Neuronal stem cell (in vitro differentiated cells): ENCODE measurements around the gene HOXB9.

Source experiments
- DNase-seq: peaks from one replicate; pipeline ENCODE4 v3.0.0-alpha.2; 2013; ENCODE audit warnings: low spot score
- H2AFZ ChIP-seq: one replicate; pipeline ENCODE4 v1.6.1; 2013; ENCODE audit warnings: mild to moderate bottlenecking, low read length, inconsistent platforms
- H2AK5ac ChIP-seq: 2 replicates; pipeline ENCODE4 v1.6.1; 2013; ENCODE audit warnings: low read depth, mild to moderate bottlenecking, inconsistent platforms, low read length, moderate library complexity, mixed read lengths
- H2BK120ac ChIP-seq: 2 replicates; pipeline ENCODE4 v1.6.1; 2013; ENCODE audit warnings: low read depth, mild to moderate bottlenecking, inconsistent platforms, low read length, moderate library complexity, mixed read lengths
- H2BK12ac ChIP-seq: one replicate; pipeline ENCODE4 v1.6.1; 2013; ENCODE audit warnings: low read length, inconsistent platforms
- H2BK15ac ChIP-seq: 2 replicates; pipeline ENCODE4 v1.6.1; 2013; ENCODE audit warnings: mild to moderate bottlenecking, low read length, inconsistent platforms, mixed read lengths
- H2BK5ac ChIP-seq: one replicate; pipeline ENCODE4 v1.6.1; 2013; ENCODE audit warnings: inconsistent platforms, mild to moderate bottlenecking, low read length, moderate library complexity
- H3K14ac ChIP-seq: one replicate; pipeline ENCODE4 v1.6.1; 2013; ENCODE audit warnings: low read length, inconsistent platforms
- H3K18ac ChIP-seq: 2 replicates; pipeline ENCODE4 v1.6.1; 2013; ENCODE audit warnings: low read length, inconsistent platforms
- H3K23ac ChIP-seq: 2 replicates; pipeline ENCODE4 v1.6.1; 2013; ENCODE audit warnings: low read depth, mild to moderate bottlenecking, mixed read lengths, low read length, inconsistent platforms; ENCODE audit not compliant: poor library complexity
- H3K27ac ChIP-seq: replicated peaks from 3 replicates; pipeline ENCODE4 v1.5.1; 2013; ENCODE audit warnings: low read length, inconsistent platforms
- H3K27me3 ChIP-seq, 3 experiments: 2 replicates each; pipeline ENCODE4 v1.6.1; 2013; ENCODE audit warnings: low read length in 3 of 3, mild to moderate bottlenecking in 2 of 3, inconsistent platforms in 1 of 3, low read depth in 1 of 3, mixed read lengths in 1 of 3, moderate library complexity in 1 of 3; ENCODE audit not compliant: control insufficient read depth in 3 of 3, insufficient read depth in 3 of 3
- H3K36me3 ChIP-seq, 2 donors: replicated peaks in 1 of 2; 2 replicates each; pipeline ENCODE4 v1.6.1; 2013; ENCODE audit warnings: low read length in 2 of 2; ENCODE audit not compliant: control insufficient read depth in 2 of 2, insufficient read depth in 2 of 2
- H3K4ac ChIP-seq: 2 replicates; pipeline ENCODE4 v1.6.1; 2013; ENCODE audit warnings: inconsistent platforms, mild to moderate bottlenecking, low read length, moderate library complexity
- H3K4me1 ChIP-seq, 2 donors: 1 replicate in 1 of 2; 2 replicates in 1 of 2; pipeline ENCODE4 v1.6.1; 2013; ENCODE audit warnings: low read length in 2 of 2, low read depth in 1 of 2; ENCODE audit not compliant: control insufficient read depth in 2 of 2, insufficient read depth in 1 of 2
- H3K4me2 ChIP-seq: one replicate; pipeline ENCODE4 v1.6.1; 2013; ENCODE audit warnings: mild to moderate bottlenecking, low read length, inconsistent platforms; ENCODE audit not compliant: insufficient read depth, poor library complexity, severe bottlenecking
- H3K4me3 ChIP-seq, 2 donors: 2 replicates each; pipeline ENCODE4 v1.5.1; 2013; ENCODE audit warnings: low read length in 2 of 2, mild to moderate bottlenecking in 2 of 2, inconsistent platforms in 1 of 2, moderate library complexity in 1 of 2
- H3K79me1 ChIP-seq: one replicate; pipeline ENCODE4 v1.6.1; 2013; ENCODE audit warnings: low read depth, mild to moderate bottlenecking, inconsistent platforms, low read length, moderate library complexity
- H3K9ac ChIP-seq: one replicate; pipeline ENCODE4 v1.6.1; 2013; ENCODE audit warnings: mild to moderate bottlenecking, low read depth, low read length, inconsistent platforms; ENCODE audit not compliant: poor library complexity
- H3K9me3 ChIP-seq, 2 donors: replicated peaks in 1 of 2; 2 replicates each; pipeline versions ENCODE3 to v1.6.1; 2013; ENCODE audit warnings: low read length in 2 of 2, mild to moderate bottlenecking in 2 of 2, inconsistent platforms in 1 of 2, low read depth in 1 of 2, mixed read lengths in 1 of 2, moderate library complexity in 1 of 2; ENCODE audit not compliant: control insufficient read depth in 2 of 2, insufficient read depth in 1 of 2
- H4K8ac ChIP-seq: one replicate; pipeline ENCODE4 v1.6.1; 2013; ENCODE audit warnings: low read depth, mild to moderate bottlenecking, inconsistent platforms, low read length, moderate library complexity
- H4K91ac ChIP-seq: one replicate; pipeline ENCODE4 v1.6.1; 2013; ENCODE audit warnings: low read length, low read depth, mild to moderate bottlenecking, inconsistent platforms; ENCODE audit not compliant: poor library complexity
- WGBS, 2 donors: extraction: QIAGEN DNeasy Blood & Tissue Kit; methylation state at CpG; one replicate each; pipeline ENCODE4 v1.1.7; 2013; ENCODE audit warnings: missing lambda C conversion rate in 2 of 2, mixed read lengths in 1 of 2; ENCODE audit not compliant: insufficient read length in 2 of 2, insufficient replicate concordance in 1 of 2; ENCODE audit errors: extremely low coverage in 2 of 2; 5-methylcytosine and 5-hydroxymethylcytosine counted together

HOXB9 gene

GRCh38 chr17:48589831-48590606 lies 36.1 kb downstream of the HOXB9 start, which contains the start of gene HOXB3:
TSS of gene HOXB3 (minus strand) at chr17:48590241. CDS start at chr17:48552474, 37,767 bp downstream.
- Histone ChIP-seq H4K8ac (no peak within 1 kb of the TSS), H3K18ac (no peak within 1 kb of the TSS), H2BK12ac (no peak within 1 kb of the TSS), H3K14ac (no peak within 1 kb of the TSS), H3K36me3 (no peaks in the 10 kb centered on the region), H3K4me2 (no peak within 1 kb of the TSS), H2AK5ac (no peak within 1 kb of the TSS), H3K4me3 (no peak within 1 kb of the TSS), H3K4me1 (no peaks in the 10 kb centered on the region), H3K4ac (no peak within 1 kb of the TSS), H2AFZ (no peak within 1 kb of the TSS), H3K27me3 (peaks cover 58 to 100% (median 100%) of the 10 kb centered on the region in 3 experiments), H4K91ac (no peak within 1 kb of the TSS), H2BK15ac (no peak within 1 kb of the TSS), H3K23ac (no peak within 1 kb of the TSS), H2BK120ac (no peak within 1 kb of the TSS), H3K79me1 (no peaks in the 10 kb centered on the region), H3K27ac (no peak within 1 kb of the TSS), H3K9me3 (peaks cover 0 to 1% of the 10 kb centered on the region in 2 donors), H3K9ac (no peak within 1 kb of the TSS), H2BK5ac (no peak within 1 kb of the TSS)
- DNase-seq: no peak
- WGBS, 2 donors: no CpG with 5 or more reads among the region's 23 CpGs

- H3K4ac ChIP-seq: no peak overlapping the region
- H2BK5ac ChIP-seq: no peak overlapping the region
- peaks cover 0 to 2% of the 10 kb centered on the region in 2 donors for H3K9me3 ChIP-seq
- H3K14ac ChIP-seq: no peak overlapping the region
- no peaks in the 10 kb centered on the region for H3K36me3 ChIP-seq
- H3K23ac ChIP-seq: no peak overlapping the region
- no CpG with 5 or more reads among the region's 10 CpGs for WGBS, 2 donors
- H2BK15ac ChIP-seq: no peak overlapping the region
- H3K4me3 ChIP-seq: no peak overlapping the region
- no peak for DNase-seq
- H3K79me1 ChIP-seq: no peaks in the 10 kb centered on the region
- no peak overlapping the region for H2AK5ac ChIP-seq
- no peak overlapping the region for H3K4me2 ChIP-seq
- H3K27me3 ChIP-seq: peaks cover 56 to 100% (median 100%) of the 10 kb centered on the region in 3 experiments
- H3K4me1 ChIP-seq: no peaks in the 10 kb centered on the region
- H2BK12ac ChIP-seq: no peak overlapping the region
- no peak overlapping the region for H3K27ac ChIP-seq
- H3K9ac ChIP-seq: no peak overlapping the region
- no peak overlapping the region for H4K91ac ChIP-seq
- no peak overlapping the region for H2BK120ac ChIP-seq
- no peak overlapping the region for H2AFZ ChIP-seq
- no peak overlapping the region for H4K8ac ChIP-seq
- no peak overlapping the region for H3K18ac ChIP-seq
Measured at GRCh38 chr17:48589060-48589830, 36.9 kb downstream of the HOXB9 start.

- Histone ChIP-seq H3K4me2 (no peak overlapping the region), H3K36me3 (no peaks in the 10 kb centered on the region), H2AFZ (no peak overlapping the region), H3K23ac (no peak overlapping the region), H3K9ac (no peak overlapping the region), H3K9me3 (peaks cover 0 to 3% of the 10 kb centered on the region in 2 donors), H3K27me3 (peaks cover 57 to 100% (median 100%) of the 10 kb centered on the region in 3 experiments), H3K27ac (no peak overlapping the region), H3K4ac (no peak overlapping the region), H2BK120ac (no peak overlapping the region), H4K8ac (no peak overlapping the region), H3K18ac (no peak overlapping the region), H2BK15ac (no peak overlapping the region), H3K4me1 (no peaks in the 10 kb centered on the region), H2BK5ac (no peak overlapping the region), H3K4me3 (no peak overlapping the region), H4K91ac (no peak overlapping the region), H3K14ac (no peak overlapping the region), H2AK5ac (no peak overlapping the region), H2BK12ac (no peak overlapping the region), H3K79me1 (no peaks in the 10 kb centered on the region)
- WGBS, 2 donors: no CpG with 5 or more reads among the region's 2 CpGs
- DNase-seq: no peak
Measured at GRCh38 chr17:48588528-48588927, 37.6 kb downstream of the HOXB9 start.

GRCh38 chr17:48588074-48588415 lies 38.1 kb downstream of the HOXB9 start:
- Histone ChIP-seq H4K91ac (no peak overlapping the region), H3K9ac (no peak overlapping the region), H2AFZ (no peak overlapping the region), H3K79me1 (no peaks in the 10 kb centered on the region), H3K4me3 (no peak overlapping the region), H2AK5ac (no peak overlapping the region), H3K27me3 (peaks cover 55 to 100% (median 100%) of the 10 kb centered on the region in 3 experiments), H3K4me1 (no peaks in the 10 kb centered on the region), H2BK12ac (no peak overlapping the region), H3K9me3 (peaks cover 0 to 3% of the 10 kb centered on the region in 2 donors), H2BK120ac (no peak overlapping the region), H2BK5ac (no peak overlapping the region), H3K14ac (no peak overlapping the region), H3K36me3 (no peaks in the 10 kb centered on the region), H3K18ac (no peak overlapping the region), H3K4ac (no peak overlapping the region), H3K23ac (no peak overlapping the region), H3K27ac (no peak overlapping the region), H2BK15ac (no peak overlapping the region), H3K4me2 (no peak overlapping the region), H4K8ac (no peak overlapping the region)
- no peak for DNase-seq
- no CpG with 5 or more reads among the region's 2 CpGs for WGBS, 2 donors
